Karpas-422 (cell line): ENCODE data around the gene MCM3AP. TPM values are rescaled to one million over a fixed set of nuclear protein-coding genes. Genes with fewer than 3 reads are reported as not detected.
A peak's percentile ranks its signal among the peaks of the same experiment; 100 is the strongest.

Source experiments
- DNase-seq: peaks from one replicate; pipeline ENCODE4 v3.0.0-alpha.2; 2015
- H2AFZ ChIP-seq: fragments of 200-600 bp; sonication (generic); 2 replicates; pipeline ENCODE4 v1.6.1; 2014; ENCODE audit warnings: antibody characterized with exemption, low read length, mixed read lengths
- H3K27ac ChIP-seq: fragments of 200-600 bp; sonication (generic); 2 replicates; pipeline ENCODE4 v1.5.1; 2014; ENCODE audit warnings: mild to moderate bottlenecking, low read length, moderate library complexity
- H3K27me3 ChIP-seq: fragments of 200-600 bp; sonication (generic); 2 replicates; pipeline ENCODE4 v1.6.1; 2014; ENCODE audit warnings: low read length, mixed read lengths
- H3K36me3 ChIP-seq: fragments of 200-600 bp; sonication (generic); 2 replicates; pipeline ENCODE4 v1.6.1; 2014; ENCODE audit warnings: low read length, mixed read lengths; ENCODE audit not compliant: insufficient read depth
- H3K4me1 ChIP-seq: fragments of 200-600 bp; sonication (generic); 2 replicates; pipeline ENCODE4 v1.6.1; 2014; ENCODE audit warnings: mild to moderate bottlenecking, low read length, mixed read lengths
- H3K4me2 ChIP-seq: fragments of 200-600 bp; sonication (generic); 2 replicates; pipeline ENCODE4 v1.6.1; 2014; ENCODE audit warnings: low read length, low read depth, mild to moderate bottlenecking; ENCODE audit not compliant: poor library complexity, severe bottlenecking
- H3K4me3 ChIP-seq: fragments of 200-600 bp; sonication (generic); 2 replicates; pipeline ENCODE4 v1.5.1; 2014; ENCODE audit warnings: mild to moderate bottlenecking, antibody characterized with exemption, low read length, mixed read lengths
- H3K79me2 ChIP-seq: fragments of 200-600 bp; sonication (generic); 2 replicates; pipeline ENCODE4 v1.6.1; 2014; ENCODE audit warnings: mild to moderate bottlenecking, low read length, mixed read lengths
- H3K9ac ChIP-seq: fragments of 200-600 bp; sonication (generic); 2 replicates; pipeline ENCODE4 v1.6.0; 2014; ENCODE audit warnings: low read length
- H3K9me2 ChIP-seq: fragments of 200-600 bp; sonication (generic), shearing (Covaris generic); replicated peaks from 2 replicates; pipeline ENCODE4 v1.6.0; 2014; ENCODE audit warnings: mild to moderate bottlenecking, low read length, moderate library complexity; ENCODE audit not compliant: insufficient read depth
- H3K9me3 ChIP-seq: fragments of 300-700, 200-600 bp; sonication (generic); 2 replicates; pipeline ENCODE4 v1.6.1; 2014; ENCODE audit warnings: low read length, mixed read lengths
- H4K20me1 ChIP-seq: fragments of 200-600 bp; sonication (generic); 2 replicates; pipeline ENCODE4 v1.6.1; 2014; ENCODE audit warnings: mild to moderate bottlenecking, antibody characterized with exemption, low read length, low read depth; ENCODE audit not compliant: insufficient read depth
- total RNA-seq: library from RNA; depleted of rRNA; stranded (reverse); fragments of >200 nt; shearing (Covaris generic); gene quantifications from 2 replicates; pipeline ENCODE4 v1.2.3, GENCODE V29; 2014; ENCODE audit warnings: low replicate concordance

MCM3AP gene
- total RNA-seq, 1 experiment from 2014 or later, result 60.5 TPM

GRCh38 chr21:46294647-46295176, 9.3 kb upstream of the MCM3AP start:
- H3K9me3 ChIP-seq, result peaks cover 8% of the 10 kb centered on the region; the same call in 1 of the 2 replicates

GRCh38 chr21:46291561-46291960, 6.2 kb upstream of the MCM3AP start:
- 0 out of 2 replicates have a peak overlapping the region, but pooled peaks have one; percentile 30 for H3K4me3 ChIP-seq
- H3K4me2 ChIP-seq, result peak overlapping the region; percentile 50
- H3K9me2 ChIP-seq, result no peaks in the 10 kb centered on the region
- peaks cover 8% of the 10 kb centered on the region; the same call in 1 of the 2 replicates for H3K9me3 ChIP-seq
- peak; percentile 55 for DNase-seq
- H2AFZ ChIP-seq, result no peak overlapping the region
- peaks cover 21% of the 10 kb centered on the region for H3K79me2 ChIP-seq
- peak overlapping the region; percentile 91 for H3K27ac ChIP-seq
- peaks cover 13% of the 10 kb centered on the region for H3K36me3 ChIP-seq
- H3K4me1 ChIP-seq, result peaks cover 46% of the 10 kb centered on the region
- peak overlapping the region; percentile 45 for H3K9ac ChIP-seq
- H4K20me1 ChIP-seq, result no peaks in the 10 kb centered on the region
- no peaks in the 10 kb centered on the region for H3K27me3 ChIP-seq

More at GRCh38 chr21:46294647-46295176, 9.3 kb upstream of the MCM3AP start:
- Histone ChIP-seq H4K20me1 (no peaks in the 10 kb centered on the region), H3K4me2 (no peak overlapping the region), H3K27me3 (no peaks in the 10 kb centered on the region), H3K4me3 (no peak overlapping the region), H2AFZ (no peak overlapping the region), H3K4me1 (peaks cover 31% of the 10 kb centered on the region), H3K9ac (no peak overlapping the region), H3K36me3 (peaks cover 13% of the 10 kb centered on the region), H3K27ac (no peak overlapping the region), H3K79me2 (peaks cover 12% of the 10 kb centered on the region), H3K9me2 (no peaks in the 10 kb centered on the region)
- DNase-seq, result no peak

GRCh38 chr21:46289655-46290179, 4.3 kb upstream of the MCM3AP start:
- Histone ChIP-seq H3K79me2 (peaks cover 34% of the 10 kb centered on the region), H3K9me3 (peaks cover 8% of the 10 kb centered on the region; the same call in 1 of the 2 replicates), H3K4me3 (no peak overlapping the region), H3K9ac (0 out of 2 replicates have a peak overlapping the region, but pooled peaks have one; percentile 9), H3K27me3 (no peaks in the 10 kb centered on the region), H3K4me1 (peaks cover 44% of the 10 kb centered on the region), H4K20me1 (no peaks in the 10 kb centered on the region), H3K27ac (peak overlapping the region; percentile 91), H2AFZ (no peak overlapping the region), H3K9me2 (no peaks in the 10 kb centered on the region), H3K36me3 (peaks cover 16% of the 10 kb centered on the region), H3K4me2 (peak overlapping the region; percentile 34)
- DNase-seq, result peak; percentile 49

- Histone ChIP-seq H3K27ac (peak overlapping the region; percentile 97), H3K4me2 (peak overlapping the region; percentile 69), H2AFZ (no peak overlapping the region), H4K20me1 (no peaks in the 10 kb centered on the region), H3K4me1 (peaks cover 63% of the 10 kb centered on the region), H3K4me3 (peak overlapping the region; percentile 97), H3K9ac (peak overlapping the region; percentile 96), H3K36me3 (peaks cover 33% of the 10 kb centered on the region), H3K79me2 (peaks cover 55% of the 10 kb centered on the region), H3K9me3 (peaks cover 8% of the 10 kb centered on the region; the same call in 1 of the 2 replicates), H3K27me3 (no peaks in the 10 kb centered on the region), H3K9me2 (no peaks in the 10 kb centered on the region)
- no peak for DNase-seq
Measured at GRCh38 chr21:46287541-46287940, 2.1 kb upstream of the MCM3AP start.

- H3K4me3 ChIP-seq, result peak overlapping the region; percentile 97
- peaks cover 59% of the 10 kb centered on the region for H3K79me2 ChIP-seq
- peak overlapping the region; percentile 96 for H3K9ac ChIP-seq
Measured at GRCh38 chr21:46286648-46287002, 1.2 kb upstream of the MCM3AP start.

GRCh38 chr21:46285761-46286647, 593 bp upstream of the MCM3AP start, which contains the start of gene YBEY:
Gene YBEY, plus strand, starts transcription at chr21:46286342. Its CDS starts 572 bp downstream, at chr21:46286914.
- H4K20me1 ChIP-seq, result 0 out of 2 replicates have a peak, but pooled peaks cover 3% of the 10 kb centered on the region
- H3K4me1 ChIP-seq, result peaks cover 53% of the 10 kb centered on the region
- no peaks in the 10 kb centered on the region for H3K9me3 ChIP-seq
- H3K79me2 ChIP-seq, result peaks cover 61% of the 10 kb centered on the region
- peak; percentile 96 for DNase-seq
- H2AFZ ChIP-seq, result peak within 1 kb of the TSS; percentile 52; the same call in 1 of the 2 replicates
- peaks cover 23% of the 10 kb centered on the region; the same call in 1 of the 2 replicates for H3K36me3 ChIP-seq
- peak within 1 kb of the TSS; percentile 97 for H3K27ac ChIP-seq
- H3K27me3 ChIP-seq, result no peaks in the 10 kb centered on the region
- peak within 1 kb of the TSS; percentile 69 for H3K4me2 ChIP-seq
- peak within 1 kb of the TSS; percentile 97 for H3K4me3 ChIP-seq
- no peaks in the 10 kb centered on the region for H3K9me2 ChIP-seq
- H3K9ac ChIP-seq, result peak within 1 kb of the TSS; percentile 96

More at GRCh38 chr21:46286648-46287002, 1.2 kb upstream of the MCM3AP start:
- peak overlapping the region; percentile 97 for H3K27ac ChIP-seq
- no peaks in the 10 kb centered on the region for H3K9me2 ChIP-seq
- 0 out of 2 replicates have a peak, but pooled peaks cover 3% of the 10 kb centered on the region for H4K20me1 ChIP-seq
- DNase-seq, result no peak
- H3K36me3 ChIP-seq, result peaks cover 28% of the 10 kb centered on the region
- H3K4me1 ChIP-seq, result peaks cover 59% of the 10 kb centered on the region
- H3K9me3 ChIP-seq, result peaks cover 1% of the 10 kb centered on the region; the same call in 1 of the 2 replicates
- H2AFZ ChIP-seq, result peak overlapping the region; percentile 52; the same call in 1 of the 2 replicates
- H3K4me2 ChIP-seq, result peak overlapping the region; percentile 69
- no peaks in the 10 kb centered on the region for H3K27me3 ChIP-seq

GRCh38 chr21:46284733-46285132, 678 bp downstream of the MCM3AP start:
- Histone ChIP-seq H2AFZ (no peak overlapping the region), H3K9me3 (no peaks in the 10 kb centered on the region), H3K36me3 (peaks cover 26% of the 10 kb centered on the region; the same call in 1 of the 2 replicates), H3K79me2 (peaks cover 64% of the 10 kb centered on the region), H4K20me1 (0 out of 2 replicates have a peak, but pooled peaks cover 3% of the 10 kb centered on the region), H3K9me2 (no peaks in the 10 kb centered on the region), H3K4me2 (peak overlapping the region; percentile 69), H3K9ac (peak overlapping the region; percentile 96), H3K27ac (peak overlapping the region; percentile 97), H3K4me3 (peak overlapping the region; percentile 97), H3K4me1 (peaks cover 40% of the 10 kb centered on the region), H3K27me3 (no peaks in the 10 kb centered on the region)
- no peak for DNase-seq
